K562 (cell line): Measurements from ENCODE around the gene TMED6. TPM values are rescaled to one million over a fixed set of nuclear protein-coding genes. Genes with fewer than 3 reads are reported as not detected.

Source experiments
- DACH1 ChIP-seq: fragments of 450-650 bp; IDR thresholded peaks from 2 replicates; pipeline ENCODE4 v1.6.1; 2018; ENCODE audit not compliant: partially characterized antibody
- ILK ChIP-seq: fragments of 450-650 bp; IDR thresholded peaks from 2 replicates; pipeline ENCODE4 v1.6.1; 2016; ENCODE audit warnings: missing genetic modification characterization, low read depth, mild to moderate bottlenecking, missing compliant biosample characterization, moderate library complexity, borderline replicate concordance
- KDM1A ChIP-seq, 2 experiments: fragments of 450-650 bp; IDR thresholded peaks; 2 replicates each; pipeline ENCODE4 v1.6.1; 2016; ENCODE audit warnings: mild to moderate bottlenecking in 2 of 2
- KHSRP ChIP-seq: fragments of 450-650 bp; IDR thresholded peaks from 2 replicates; pipeline ENCODE4 v1.6.1; 2017
- NONO ChIP-seq, 2 experiments: fragments of 200-400 bp in 1 of 2; fragments of 450-650 bp in 1 of 2; formaldehyde crosslinking in 1 of 2; IDR thresholded peaks; 2 replicates each; pipeline ENCODE4 v1.6.1; 2017; ENCODE audit warnings: low read depth in 2 of 2, mild to moderate bottlenecking in 2 of 2, moderate library complexity in 2 of 2, low read length in 1 of 2
- NR2C2 ChIP-seq, 2 experiments: fragments of 200-800 bp in 1 of 2; sonication (Bioruptor generic) in 1 of 2; sonication (generic) in 1 of 2; formaldehyde crosslinking in 1 of 2; IDR thresholded peaks; 2 replicates each; pipeline versions ENCODE4 v1.6.1 to v1.8.0; 2016 to 2022; ENCODE audit warnings: mild to moderate bottlenecking in 1 of 2, missing compliant biosample characterization in 1 of 2, missing genetic modification characterization in 1 of 2, missing genetic modification reagents in 1 of 2
- NR4A1 ChIP-seq, 2 experiments: fragments of 250-450 bp in 1 of 2; fragments of 450-650 bp in 1 of 2; sonication (Bioruptor Pico) in 1 of 2; IDR thresholded peaks; 2 replicates each; pipeline versions ENCODE4 v1.4.0 to v1.6.1; 2016 to 2020; ENCODE audit warnings: mild to moderate bottlenecking in 2 of 2, missing compliant biosample characterization in 1 of 2, missing genetic modification characterization in 1 of 2, moderate library complexity in 1 of 2
- SMARCC2 ChIP-seq: fragments of 450-650 bp; IDR thresholded peaks from 2 replicates; pipeline ENCODE4 v1.6.1; 2017; ENCODE audit warnings: antibody characterized with exemption, moderate library complexity, mild to moderate bottlenecking, low read depth
- TAF7 ChIP-seq: fragments of 450-650 bp; IDR thresholded peaks from 2 replicates; pipeline ENCODE4 v1.6.1; 2016; ENCODE audit warnings: missing genetic modification characterization, missing compliant biosample characterization
- TBL1XR1 ChIP-seq, 2 experiments: IDR thresholded peaks; 2 replicates each; pipeline ENCODE4 v1.6.1; 2012; ENCODE audit warnings: improper control_type of control experiment in 2 of 2, low read length in 2 of 2, mild to moderate bottlenecking in 1 of 2
- TOE1 ChIP-seq, 2 experiments: fragments of 450-650 bp in 1 of 2; sonication (generic) in 1 of 2; formaldehyde crosslinking in 1 of 2; IDR thresholded peaks; 2 replicates each; pipeline versions ENCODE4 v1.7.1 to v1.8.0; 2016 to 2022; ENCODE audit warnings: borderline replicate concordance in 2 of 2, mild to moderate bottlenecking in 2 of 2, antibody characterized with exemption in 1 of 2, inconsistent platforms in 1 of 2, low read depth in 1 of 2, missing genetic modification reagents in 1 of 2, moderate library complexity in 1 of 2
- U2AF1 ChIP-seq: fragments of 200-400 bp; formaldehyde crosslinking; optimal IDR thresholded peaks from 2 replicates; pipeline ENCODE3; 2017; ENCODE audit warnings: mild to moderate bottlenecking, low read depth, low read length, moderate library complexity
- ZBTB26 ChIP-seq: fragments of 450-650 bp; formaldehyde crosslinking; IDR thresholded peaks from 2 replicates; pipeline ENCODE4 v1.4.0; 2022; ENCODE audit warnings: missing genetic modification characterization
- ZNF184 ChIP-seq: sonication (generic); formaldehyde crosslinking; IDR thresholded peaks from 2 replicates; pipeline ENCODE4 v1.5.0; 2020; ENCODE audit warnings: missing genetic modification reagents
- polyA plus RNA-seq, 8 experiments: library from polyadenylated mRNA; depleted of rRNA in 4 of 8; stranded (reverse) in 5 of 8; unstranded in 3 of 8; fragments of >200 nt; fragmentation: Nextera tagmentation in 2 of 8; fragmentation: Illumina TruSeq in 1 of 8; extraction: Ambion mirVana in 2 of 8; extraction: Trizol in 1 of 8; gene quantifications; 2 replicates each; pipeline versions ENCODE4 v1.2.1 to v1.2.3, GENCODE V29; 2011 to 2014; ENCODE audit warnings: inconsistent platforms in 1 of 8, missing spikeins in 1 of 8
- total RNA-seq, 7 experiments: library from RNA; depleted of rRNA in 6 of 7; stranded (reverse); fragments of >200 nt in 6 of 7; fragmentation: Illumina TruSeq in 2 of 7; extraction: Trizol in 2 of 7; gene quantifications; 2 replicates each; pipeline versions ENCODE4 v1.2.1 to v1.2.3, GENCODE V29; 2011 to 2021; ENCODE audit warnings: low replicate concordance in 1 of 7
- TF ChIP-seq, protein P1 (sequence below): conservative IDR thresholded peaks from 2 replicates; pipeline ENCODE4 v1.6.1; 2011; ENCODE audit warnings: low read depth, mild to moderate bottlenecking, low read length; ENCODE audit not compliant: control insufficient read depth
- TF ChIP-seq, protein P2 (sequence below): IDR thresholded peaks from 3 replicates; pipeline ENCODE4 v1.6.1; 2011; ENCODE audit warnings: borderline replicate concordance, mild to moderate bottlenecking; ENCODE audit not compliant: insufficient read length, insufficient read depth
- TF ChIP-seq, protein P3 (sequence below): fragments of 450-650 bp; IDR thresholded peaks from 2 replicates; pipeline ENCODE4 v1.6.1; 2017; ENCODE audit warnings: mild to moderate bottlenecking, moderate library complexity
- TF ChIP-seq, protein P4 (sequence below): fragments of 450-650 bp; IDR thresholded peaks from 2 replicates; pipeline ENCODE4 v1.6.1; 2016; ENCODE audit warnings: low read depth, mild to moderate bottlenecking, moderate library complexity
- TF ChIP-seq, protein P5 (sequence below): fragments of 450-650 bp; IDR thresholded peaks from 2 replicates; pipeline ENCODE4 v1.6.1; 2016; ENCODE audit warnings: missing biosample characterization, missing genetic modification characterization

Gene TMED6
- total and polyA plus RNA-seq, 9 of the 15 experiments (the other 6 are each of a cell fraction or from before 2014, with no cell fraction given), result 0.14 to 0.45 (median 0.25) TPM; not detected in 2

- no peak for TF ChIP-seq SMARCC2
- no peak for TF ChIP-seq U2AF1
- no peak for TF ChIP-seq TAF7 (tag)
- TF ChIP-seq, protein P1, sequence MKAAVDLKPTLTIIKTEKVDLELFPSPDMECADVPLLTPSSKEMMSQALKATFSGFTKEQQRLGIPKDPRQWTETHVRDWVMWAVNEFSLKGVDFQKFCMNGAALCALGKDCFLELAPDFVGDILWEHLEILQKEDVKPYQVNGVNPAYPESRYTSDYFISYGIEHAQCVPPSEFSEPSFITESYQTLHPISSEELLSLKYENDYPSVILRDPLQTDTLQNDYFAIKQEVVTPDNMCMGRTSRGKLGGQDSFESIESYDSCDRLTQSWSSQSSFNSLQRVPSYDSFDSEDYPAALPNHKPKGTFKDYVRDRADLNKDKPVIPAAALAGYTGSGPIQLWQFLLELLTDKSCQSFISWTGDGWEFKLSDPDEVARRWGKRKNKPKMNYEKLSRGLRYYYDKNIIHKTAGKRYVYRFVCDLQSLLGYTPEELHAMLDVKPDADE, result peak; percentile 84
- peak; percentile 20 to 59; a peak in 2 of 4 replicates for TF ChIP-seq NONO (IDR thresholded peaks at IDR 0.05; ENCODE audit: low read depth in 2 of 2, low read length in 1 of 2)
- TF ChIP-seq NR2C2 (CRISPR knock-in tag; IDR thresholded peaks at IDR 0.05), result no peak
- peak; percentile 90 for TF ChIP-seq NR2C2 (tag; IDR thresholded peaks at IDR 0.05)
- TF ChIP-seq TOE1 (IDR thresholded peaks at IDR 0.05; ENCODE audit: borderline replicate concordance), result no peak
- no peak for TF ChIP-seq TOE1 (CRISPR knock-in tag; IDR thresholded peaks at IDR 0.05; ENCODE audit: borderline replicate concordance, low read depth)
- TF ChIP-seq ILK, result no peak
- TF ChIP-seq, protein P2, sequence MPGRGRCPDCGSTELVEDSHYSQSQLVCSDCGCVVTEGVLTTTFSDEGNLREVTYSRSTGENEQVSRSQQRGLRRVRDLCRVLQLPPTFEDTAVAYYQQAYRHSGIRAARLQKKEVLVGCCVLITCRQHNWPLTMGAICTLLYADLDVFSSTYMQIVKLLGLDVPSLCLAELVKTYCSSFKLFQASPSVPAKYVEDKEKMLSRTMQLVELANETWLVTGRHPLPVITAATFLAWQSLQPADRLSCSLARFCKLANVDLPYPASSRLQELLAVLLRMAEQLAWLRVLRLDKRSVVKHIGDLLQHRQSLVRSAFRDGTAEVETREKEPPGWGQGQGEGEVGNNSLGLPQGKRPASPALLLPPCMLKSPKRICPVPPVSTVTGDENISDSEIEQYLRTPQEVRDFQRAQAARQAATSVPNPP, result no peak
- TF ChIP-seq NR4A1 (CRISPR knock-in tag; IDR thresholded peaks at IDR 0.05), result no peak
- no peak for TF ChIP-seq NR4A1 (tag; IDR thresholded peaks at IDR 0.05)
- TF ChIP-seq, protein P3, sequence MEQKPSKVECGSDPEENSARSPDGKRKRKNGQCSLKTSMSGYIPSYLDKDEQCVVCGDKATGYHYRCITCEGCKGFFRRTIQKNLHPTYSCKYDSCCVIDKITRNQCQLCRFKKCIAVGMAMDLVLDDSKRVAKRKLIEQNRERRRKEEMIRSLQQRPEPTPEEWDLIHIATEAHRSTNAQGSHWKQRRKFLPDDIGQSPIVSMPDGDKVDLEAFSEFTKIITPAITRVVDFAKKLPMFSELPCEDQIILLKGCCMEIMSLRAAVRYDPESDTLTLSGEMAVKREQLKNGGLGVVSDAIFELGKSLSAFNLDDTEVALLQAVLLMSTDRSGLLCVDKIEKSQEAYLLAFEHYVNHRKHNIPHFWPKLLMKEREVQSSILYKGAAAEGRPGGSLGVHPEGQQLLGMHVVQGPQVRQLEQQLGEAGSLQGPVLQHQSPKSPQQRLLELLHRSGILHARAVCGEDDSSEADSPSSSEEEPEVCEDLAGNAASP, result no peak
- no peak for TF ChIP-seq ZBTB26
- TF ChIP-seq KHSRP, result no peak
- TF ChIP-seq, protein P4, sequence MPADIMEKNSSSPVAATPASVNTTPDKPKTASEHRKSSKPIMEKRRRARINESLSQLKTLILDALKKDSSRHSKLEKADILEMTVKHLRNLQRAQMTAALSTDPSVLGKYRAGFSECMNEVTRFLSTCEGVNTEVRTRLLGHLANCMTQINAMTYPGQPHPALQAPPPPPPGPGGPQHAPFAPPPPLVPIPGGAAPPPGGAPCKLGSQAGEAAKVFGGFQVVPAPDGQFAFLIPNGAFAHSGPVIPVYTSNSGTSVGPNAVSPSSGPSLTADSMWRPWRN, result no peak
- no peak for TF ChIP-seq DACH1
- TF ChIP-seq, protein P5, sequence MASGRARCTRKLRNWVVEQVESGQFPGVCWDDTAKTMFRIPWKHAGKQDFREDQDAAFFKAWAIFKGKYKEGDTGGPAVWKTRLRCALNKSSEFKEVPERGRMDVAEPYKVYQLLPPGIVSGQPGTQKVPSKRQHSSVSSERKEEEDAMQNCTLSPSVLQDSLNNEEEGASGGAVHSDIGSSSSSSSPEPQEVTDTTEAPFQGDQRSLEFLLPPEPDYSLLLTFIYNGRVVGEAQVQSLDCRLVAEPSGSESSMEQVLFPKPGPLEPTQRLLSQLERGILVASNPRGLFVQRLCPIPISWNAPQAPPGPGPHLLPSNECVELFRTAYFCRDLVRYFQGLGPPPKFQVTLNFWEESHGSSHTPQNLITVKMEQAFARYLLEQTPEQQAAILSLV (tag), result no peak
- TF ChIP-seq ZNF184, result no peak
- TF ChIP-seq TBL1XR1 (IDR thresholded peaks at IDR 0.05; ENCODE audit: low read length in 2 of 2), result no peak
- no peak for TF ChIP-seq KDM1A (IDR thresholded peaks at IDR 0.05)
Measured at GRCh38 chr16:69330286-69331109, 21.1 kb downstream of the TMED6 start, which contains the start of gene PDF (continued).
